Measurements from ENCODE around the gene RASL11B. TPM values are rescaled to one million over a fixed set of nuclear protein-coding genes. Genes with fewer than 3 reads are reported as not detected.
A peak's percentile ranks its signal among the peaks of the same experiment; 100 is the strongest.
"Not testable (repeated sequence)": the region's sequence is repeated elsewhere in the genome, so short reads cannot be mapped to it uniquely, and the experiment has no call there.

Gene RASL11B
- total RNA-seq, 6 experiments from 2014 or later = 0.12 to 0.16 (median 0.14) TPM; not detected in 1

DNA sequence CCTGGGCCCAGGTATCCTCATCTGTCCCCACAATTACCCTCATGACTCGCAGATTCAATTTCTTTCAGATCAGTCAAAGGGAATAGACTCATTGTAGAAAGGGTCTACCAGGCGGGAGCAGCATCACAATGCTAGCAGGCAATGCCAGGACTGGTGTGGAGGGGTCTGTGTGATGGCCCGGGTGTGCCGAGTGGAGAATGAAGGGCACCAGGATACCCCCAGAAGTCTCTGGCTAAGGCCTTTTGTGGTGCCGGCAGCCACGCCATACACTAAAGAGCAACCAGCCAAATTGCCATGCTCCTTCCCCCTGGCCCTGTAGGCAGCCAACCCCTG is 37.9 kb upstream of the RASL11B start:
- Mint-ChIP-seq H3K36me3 (ENCODE audit: low read depth) (no peaks in the 10 kb centered on the region), H3K4me3 (no peak overlapping the region), H3K27ac (no peak overlapping the region), H3K27me3 (ENCODE audit: insufficient read depth) (no peaks in the 10 kb centered on the region), H3K9me3 (no peaks in the 10 kb centered on the region), H3K4me1 (ENCODE audit: low read depth) (peaks cover 42% of the 10 kb centered on the region)
- no peak for DNase-seq
- TF ChIP-seq CTCF (IDR thresholded peaks at IDR 0.05) = no peak

DNA sequence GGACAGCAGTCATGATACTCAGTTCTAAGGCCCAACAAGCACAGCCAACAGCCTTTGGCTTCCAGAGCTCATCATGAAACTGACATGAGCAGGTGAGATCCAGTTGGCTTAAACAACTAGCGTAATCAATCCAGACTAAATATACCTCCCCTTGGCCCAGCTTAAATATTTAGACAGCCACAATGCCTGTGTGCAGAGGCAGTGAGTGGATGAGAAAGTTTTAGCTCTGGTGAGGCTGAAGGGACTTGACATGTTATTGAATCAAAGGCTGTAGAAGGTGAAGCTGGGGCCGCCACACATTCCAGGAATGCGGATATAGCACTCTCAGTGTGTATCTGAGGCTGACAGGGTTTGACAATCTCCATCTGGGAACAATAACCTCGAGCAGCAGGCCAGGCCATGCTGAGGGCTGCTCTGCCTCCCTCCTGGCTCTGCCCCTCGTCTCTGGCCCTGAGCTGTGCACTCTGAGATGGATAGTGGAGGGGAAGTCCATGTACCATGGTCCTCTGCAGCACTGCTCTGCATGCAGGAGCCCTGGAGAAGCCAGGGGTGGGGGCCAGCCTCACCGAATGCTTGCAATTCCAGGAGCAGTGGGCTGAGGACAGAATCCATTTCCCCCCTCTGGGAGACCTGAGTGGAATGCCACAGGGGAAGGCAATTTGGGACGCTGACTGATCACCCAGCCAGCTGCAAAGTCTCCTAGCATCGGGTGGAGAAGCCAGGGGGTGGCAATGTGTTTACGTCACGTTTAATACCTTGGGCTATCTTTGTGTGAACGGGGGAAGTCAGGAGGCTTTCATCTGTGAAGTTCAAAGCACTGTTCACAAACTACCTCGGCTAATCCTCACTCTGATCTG is 37.3 kb upstream of the RASL11B start:
- no peaks in the 10 kb centered on the region for H3K36me3 Mint-ChIP-seq (ENCODE audit: low read depth)
- no peaks in the 10 kb centered on the region for H3K9me3 Mint-ChIP-seq
- H3K4me3 Mint-ChIP-seq = no peak overlapping the region
- no peaks in the 10 kb centered on the region for H3K27me3 Mint-ChIP-seq (ENCODE audit: insufficient read depth)
- peaks cover 42% of the 10 kb centered on the region for H3K4me1 Mint-ChIP-seq (ENCODE audit: low read depth)
- no peak for TF ChIP-seq CTCF (IDR thresholded peaks at IDR 0.05)
- DNase-seq = peak; percentile 32
- peak overlapping the region; percentile 10; the same call in 1 of the 2 replicates for H3K27ac Mint-ChIP-seq

GRCh38 chr4:52825460-52826090 is 36.5 kb upstream of the RASL11B start:
- DNase-seq = peak; percentile 35
- H3K36me3 Mint-ChIP-seq (ENCODE audit: low read depth) = no peaks in the 10 kb centered on the region
- no peak overlapping the region for H3K4me3 Mint-ChIP-seq
- no peaks in the 10 kb centered on the region; the same call in 1 of the 2 replicates for H3K27me3 Mint-ChIP-seq (ENCODE audit: insufficient read depth)
- TF ChIP-seq CTCF (IDR thresholded peaks at IDR 0.05) = no peak
- peak overlapping the region; percentile 10; the same call in 1 of the 2 replicates for H3K27ac Mint-ChIP-seq
- H3K9me3 Mint-ChIP-seq = no peaks in the 10 kb centered on the region
- H3K4me1 Mint-ChIP-seq (ENCODE audit: low read depth) = peaks cover 42% of the 10 kb centered on the region

- TF ChIP-seq CTCF (IDR thresholded peaks at IDR 0.05) = no peak
- Mint-ChIP-seq H3K36me3 (ENCODE audit: low read depth) (no peaks in the 10 kb centered on the region), H3K4me3 (no peak overlapping the region), H3K27ac (no peak overlapping the region), H3K27me3 (ENCODE audit: insufficient read depth) (peaks cover 8% of the 10 kb centered on the region), H3K4me1 (ENCODE audit: low read depth) (peaks cover 41% of the 10 kb centered on the region), H3K9me3 (no peaks in the 10 kb centered on the region)
- no peak for DNase-seq
Measured at GRCh38 chr4:52833941-52834525, 28.1 kb upstream of the RASL11B start.

DNA sequence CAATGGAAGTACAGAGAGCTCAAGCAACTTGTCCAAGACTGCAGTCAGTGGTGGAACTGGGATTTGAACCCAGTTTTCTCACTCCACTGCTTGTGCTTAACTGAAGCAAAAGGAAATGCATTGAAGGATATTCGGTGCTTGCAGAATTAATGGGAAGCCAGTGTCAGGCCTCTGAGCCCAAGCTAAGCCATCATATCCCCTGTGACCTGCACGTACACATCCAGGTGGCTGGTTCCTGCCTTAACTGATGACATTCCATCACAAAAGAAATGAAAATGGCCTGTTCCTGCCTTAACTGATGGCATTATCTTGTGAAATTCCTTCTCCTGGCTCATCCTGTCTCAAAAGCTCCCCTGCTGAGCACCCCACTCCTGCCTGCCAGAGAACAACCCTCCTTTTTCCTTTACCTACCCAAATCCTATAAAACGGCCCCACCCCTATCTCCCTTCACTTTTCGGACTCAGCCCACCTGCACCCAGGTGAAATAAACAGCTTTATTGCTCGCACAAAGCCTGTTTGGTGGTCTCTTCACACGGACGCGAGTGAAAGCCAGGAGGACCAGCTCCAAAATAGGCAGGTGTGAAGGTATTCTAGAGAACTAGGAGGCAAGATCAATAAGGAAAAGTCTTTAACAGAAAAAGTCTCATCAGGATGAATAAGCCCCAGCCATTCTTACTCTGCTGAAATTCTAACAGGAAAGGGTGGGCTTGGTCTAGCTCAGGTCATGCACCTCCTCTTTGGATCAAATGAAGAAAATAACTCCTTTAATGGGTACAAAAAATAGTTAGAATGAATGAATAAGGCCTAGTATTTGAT is 27.3 kb upstream of the RASL11B start:
- H3K27me3 Mint-ChIP-seq (ENCODE audit: insufficient read depth); H3K4me3 Mint-ChIP-seq; H3K27ac Mint-ChIP-seq; DNase-seq; H3K9me3 Mint-ChIP-seq; H3K36me3 Mint-ChIP-seq (ENCODE audit: low read depth): not testable (repeated sequence)
- H3K4me1 Mint-ChIP-seq (ENCODE audit: low read depth) = peaks cover 46% of the 10 kb centered on the region

All from HFFc6 (cell line).